ENCODE results near the gene NUDT3. TPM values are rescaled to one million over a fixed set of nuclear protein-coding genes. Genes with fewer than 3 reads are reported as not detected.

NUDT3 gene
- total RNA-seq, 1 experiment from 2014 or later = 25.2 TPM

- DNase-seq (ENCODE audit: low read depth, low spot score) (no peak), ATAC-seq (no peak)
- Histone ChIP-seq H3K27me3 (ENCODE audit: insufficient read depth, low read length) (no peaks in the 10 kb centered on the region), H4K20me1 (ENCODE audit: insufficient read depth) (no peaks in the 10 kb centered on the region; the same call in 1 of the 2 replicates), H2AFZ (ENCODE audit: low read depth, low read length, poor library complexity, severe bottlenecking) (no peak overlapping the region), H3K27ac (ENCODE audit: low read depth, low read length) (no peak overlapping the region), H3K4me2 (ENCODE audit: low read length) (no peak overlapping the region), H3K9me3 (ENCODE audit: control insufficient read depth in 1 of 2, insufficient read depth in 1 of 2, low read depth in 1 of 2, low read length in 2 of 2) (no peaks in the 10 kb centered on the region), H3K4me3 (replicated peaks in 1 of 2; ENCODE audit: low read depth in 1 of 2, low read length in 2 of 2) (no peak overlapping the region), H3K79me2 (ENCODE audit: insufficient read depth, low read length) (peaks cover 72% of the 10 kb centered on the region), H3K36me3 (ENCODE audit: control insufficient read depth in 1 of 2, insufficient read depth in 2 of 2, low read length in 2 of 2) (peaks cover 0 to 4% of the 10 kb centered on the region in 2 experiments; a peak in 1 of 4 replicates), H3K9ac (ENCODE audit: low read length) (no peak overlapping the region), H3K9me2 (ENCODE audit: insufficient read depth) (no peaks in the 10 kb centered on the region), H3K4me1 (ENCODE audit: control insufficient read depth in 1 of 2, insufficient read depth in 2 of 2, low read length in 2 of 2) (peaks cover 0 to 7% of the 10 kb centered on the region in 2 experiments; a peak in 1 of 4 replicates)
- TF ChIP-seq RAD21 (IDR thresholded peaks at IDR 0.05; ENCODE audit: low read depth) = no peak
- intact Hi-C loops (cut with micrococcal nuclease) = no loop called here
- CTCF ChIA-PET = no interaction called here
- no TSS peak for BruUV-seq (replicated peaks)
- POLR2A ChIA-PET = no interaction called here
- RAD21 ChIA-PET (ENCODE audit: low non-redundant PET in 1 of 2, low total read pairs in 2 of 2, uncharacterized antibody in 2 of 2, unreplicated experiment in 2 of 2) = no interaction called here
Observed at GRCh38 chr6:34338811-34339210, 53.7 kb downstream of the NUDT3 start.

GRCh38 chr6:34338377-34338776 is 54.1 kb downstream of the NUDT3 start:
- intact Hi-C loops (cut with micrococcal nuclease) = no loop called here
- peaks cover 72% of the 10 kb centered on the region for H3K79me2 ChIP-seq (ENCODE audit: insufficient read depth, low read length)
- ChIA-PET CTCF (no interaction called here), RAD21 (ENCODE audit: low non-redundant PET in 1 of 2, low total read pairs in 2 of 2, uncharacterized antibody in 2 of 2, unreplicated experiment in 2 of 2) (no interaction called here), POLR2A (no interaction called here)
- H3K4me3 ChIP-seq (replicated peaks in 1 of 2; ENCODE audit: low read depth in 1 of 2, low read length in 2 of 2) = no peak overlapping the region
- no peak for DNase-seq (ENCODE audit: low read depth, low spot score)
- no peaks in the 10 kb centered on the region for H3K27me3 ChIP-seq (ENCODE audit: insufficient read depth, low read length)
- ATAC-seq = no peak
- no peak overlapping the region for H3K27ac ChIP-seq (ENCODE audit: low read depth, low read length)
- H3K9me2 ChIP-seq (ENCODE audit: insufficient read depth) = no peaks in the 10 kb centered on the region
- no peaks in the 10 kb centered on the region; the same call in 1 of the 2 replicates for H4K20me1 ChIP-seq (ENCODE audit: insufficient read depth)
- peaks cover 0 to 5% of the 10 kb centered on the region in 2 experiments; a peak in 1 of 4 replicates for H3K36me3 ChIP-seq (ENCODE audit: control insufficient read depth in 1 of 2, insufficient read depth in 2 of 2, low read length in 2 of 2)
- H3K4me1 ChIP-seq (ENCODE audit: control insufficient read depth in 1 of 2, insufficient read depth in 2 of 2, low read length in 2 of 2) = peaks cover 0 to 7% of the 10 kb centered on the region in 2 experiments; a peak in 1 of 4 replicates
- H3K9me3 ChIP-seq (ENCODE audit: control insufficient read depth in 1 of 2, insufficient read depth in 1 of 2, low read depth in 1 of 2, low read length in 2 of 2) = no peaks in the 10 kb centered on the region
- H2AFZ ChIP-seq (ENCODE audit: low read depth, low read length, poor library complexity, severe bottlenecking) = no peak overlapping the region
- no peak overlapping the region for H3K9ac ChIP-seq (ENCODE audit: low read length)
- TF ChIP-seq ZNF274 (IDR thresholded peaks at IDR 0.05; ENCODE audit: low read depth, low read length) = no peak
- no peak for TF ChIP-seq CEBPB (IDR thresholded peaks at IDR 0.05; ENCODE audit: low read depth)
- no peak for TF ChIP-seq ZFX (IDR thresholded peaks at IDR 0.05)
- no peak for TF ChIP-seq EGR1 (IDR thresholded peaks at IDR 0.05; ENCODE audit: low read depth)
- TF ChIP-seq SP1 (IDR thresholded peaks at IDR 0.05; ENCODE audit: low read depth) = no peak
- TF ChIP-seq CBX3 (IDR thresholded peaks at IDR 0.05; ENCODE audit: low read depth) = no peak
- no peak for TF ChIP-seq MAX (IDR thresholded peaks at IDR 0.05)
- no peak for TF ChIP-seq CTCF (IDR thresholded peaks at IDR 0.05 in 2 of 3, conservative IDR thresholded peaks at IDR 0.05 in 1 of 3; ENCODE audit: borderline replicate concordance in 1 of 3, insufficient read depth in 1 of 3, low read depth in 2 of 3, low read length in 2 of 3)
- TF ChIP-seq TCF7L2 (IDR thresholded peaks at IDR 0.05; ENCODE audit: borderline replicate concordance, extremely low read depth, insufficient read depth, insufficient read length) = no peak
- TF ChIP-seq, protein P1, sequence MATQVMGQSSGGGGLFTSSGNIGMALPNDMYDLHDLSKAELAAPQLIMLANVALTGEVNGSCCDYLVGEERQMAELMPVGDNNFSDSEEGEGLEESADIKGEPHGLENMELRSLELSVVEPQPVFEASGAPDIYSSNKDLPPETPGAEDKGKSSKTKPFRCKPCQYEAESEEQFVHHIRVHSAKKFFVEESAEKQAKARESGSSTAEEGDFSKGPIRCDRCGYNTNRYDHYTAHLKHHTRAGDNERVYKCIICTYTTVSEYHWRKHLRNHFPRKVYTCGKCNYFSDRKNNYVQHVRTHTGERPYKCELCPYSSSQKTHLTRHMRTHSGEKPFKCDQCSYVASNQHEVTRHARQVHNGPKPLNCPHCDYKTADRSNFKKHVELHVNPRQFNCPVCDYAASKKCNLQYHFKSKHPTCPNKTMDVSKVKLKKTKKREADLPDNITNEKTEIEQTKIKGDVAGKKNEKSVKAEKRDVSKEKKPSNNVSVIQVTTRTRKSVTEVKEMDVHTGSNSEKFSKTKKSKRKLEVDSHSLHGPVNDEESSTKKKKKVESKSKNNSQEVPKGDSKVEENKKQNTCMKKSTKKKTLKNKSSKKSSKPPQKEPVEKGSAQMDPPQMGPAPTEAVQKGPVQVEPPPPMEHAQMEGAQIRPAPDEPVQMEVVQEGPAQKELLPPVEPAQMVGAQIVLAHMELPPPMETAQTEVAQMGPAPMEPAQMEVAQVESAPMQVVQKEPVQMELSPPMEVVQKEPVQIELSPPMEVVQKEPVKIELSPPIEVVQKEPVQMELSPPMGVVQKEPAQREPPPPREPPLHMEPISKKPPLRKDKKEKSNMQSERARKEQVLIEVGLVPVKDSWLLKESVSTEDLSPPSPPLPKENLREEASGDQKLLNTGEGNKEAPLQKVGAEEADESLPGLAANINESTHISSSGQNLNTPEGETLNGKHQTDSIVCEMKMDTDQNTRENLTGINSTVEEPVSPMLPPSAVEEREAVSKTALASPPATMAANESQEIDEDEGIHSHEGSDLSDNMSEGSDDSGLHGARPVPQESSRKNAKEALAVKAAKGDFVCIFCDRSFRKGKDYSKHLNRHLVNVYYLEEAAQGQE (IDR thresholded peaks at IDR 0.05; ENCODE audit: low read depth) = no peak
- no peak for TF ChIP-seq ELF1 (IDR thresholded peaks at IDR 0.05; ENCODE audit: borderline replicate concordance, low read depth)
- no peak for TF ChIP-seq FOSL1 (IDR thresholded peaks at IDR 0.05; ENCODE audit: low read depth)
- no peak for TF ChIP-seq EZH2 (IDR thresholded peaks at IDR 0.05)
- BruUV-seq (replicated peaks) = no TSS peak
- H3K4me2 ChIP-seq (ENCODE audit: low read length) = no peak overlapping the region

All from HCT116 (cell line).